HG03025 (cell line): ENCODE data around the gene ZNF226.
A peak's percentile ranks its signal among the peaks of the same experiment; 100 is the strongest.
"Not testable (repeated sequence)": the region's sequence is repeated elsewhere in the genome, so short reads cannot be mapped to it uniquely, and the experiment has no call there.

Experiments used
- ATAC-seq: cut with Tn5 transposase; IDR thresholded peaks from one replicate; pipeline ENCODE4 v1.9.1; 2021; ENCODE audit warnings: mild to moderate bottlenecking, moderate library complexity; ENCODE audit not compliant: unreplicated experiment, low FRiP score

Gene ZNF226

GRCh38 chr19:44164673-44165512 lies at the start of gene ZNF226:
Gene ZNF226, plus strand, starts transcription at chr19:44165100. Its CDS starts 4,981 bp downstream, at chr19:44170081.
- ATAC-seq = peak; percentile 81

DNA sequence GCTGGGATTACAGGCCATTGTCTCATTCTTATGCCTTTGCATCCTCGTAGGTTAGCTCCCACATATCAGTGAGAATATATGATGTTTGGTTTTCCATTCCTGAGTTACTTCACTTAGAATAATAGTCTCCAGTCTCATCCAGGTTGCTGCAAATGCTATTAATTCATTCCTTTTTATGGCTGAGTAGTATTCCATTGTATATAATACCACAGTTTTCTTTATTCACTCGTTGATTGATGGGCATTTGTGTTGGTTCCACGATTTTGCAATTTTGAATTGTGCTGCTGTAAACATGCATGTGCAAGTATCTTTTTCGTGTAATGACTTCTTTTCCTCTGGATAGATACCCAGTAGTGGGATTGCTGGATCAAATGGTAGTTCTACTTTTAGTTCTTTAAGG lies 43.7 kb upstream of the ZNF226 start:
- not testable (repeated sequence) for ATAC-seq

DNA sequence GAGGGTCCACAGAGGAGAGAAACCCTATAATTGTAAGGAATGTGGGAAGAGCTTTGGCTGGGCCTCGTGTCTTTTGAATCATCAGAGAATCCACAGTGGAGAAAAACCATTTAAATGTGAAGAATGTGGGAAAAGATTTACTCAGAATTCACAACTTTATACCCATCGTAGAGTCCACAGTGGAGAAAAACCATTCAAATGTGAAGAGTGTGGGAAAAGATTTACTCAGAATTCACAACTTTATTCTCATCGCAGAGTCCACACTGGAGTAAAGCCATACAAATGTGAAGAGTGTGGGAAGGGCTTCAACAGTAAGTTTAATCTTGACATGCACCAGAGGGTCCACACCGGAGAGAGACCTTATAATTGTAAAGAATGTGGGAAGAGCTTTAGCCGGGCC lies 32.9 kb upstream of the ZNF226 start:
- no peak for ATAC-seq

DNA sequence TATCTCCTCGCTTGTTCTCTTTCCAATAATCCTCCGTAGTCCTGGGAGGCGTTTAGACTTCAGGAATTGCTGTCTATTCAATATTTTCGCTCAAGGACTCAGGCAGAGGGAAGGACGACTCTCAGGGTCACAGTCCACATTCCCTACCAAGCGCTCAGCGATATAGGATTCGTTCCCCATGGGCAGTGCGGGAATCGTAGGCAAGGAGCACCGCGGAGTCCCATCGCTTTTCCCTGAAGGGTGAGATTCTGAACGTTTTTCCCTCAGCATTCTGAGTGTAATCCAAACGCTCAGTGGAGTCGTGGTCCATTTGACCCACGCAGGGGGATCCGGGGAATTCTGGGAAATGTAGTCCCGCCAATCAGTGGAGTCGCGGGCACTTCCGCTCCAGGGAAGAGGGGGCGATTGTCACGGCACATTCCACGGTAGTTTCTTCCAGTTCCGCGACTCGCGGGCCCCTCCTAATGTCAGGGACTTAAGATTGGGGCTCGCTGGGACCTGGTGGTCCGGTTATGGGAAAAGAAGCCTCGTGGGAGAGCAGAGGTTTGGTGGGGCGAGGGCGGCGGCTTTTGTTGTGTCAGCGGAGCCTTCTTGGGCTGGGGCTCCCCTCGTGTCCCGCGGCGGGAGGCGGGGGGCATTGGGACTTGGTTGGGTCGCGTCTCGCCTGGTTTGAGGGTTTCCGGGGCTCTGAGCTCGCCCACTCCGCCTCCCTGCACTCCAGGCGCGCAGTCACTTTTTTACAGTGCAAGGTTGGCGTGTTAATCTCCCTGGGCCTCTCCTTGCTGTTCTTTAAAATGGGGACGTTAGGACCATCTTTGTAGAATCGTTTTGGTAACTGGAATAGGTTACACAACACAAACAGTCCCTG lies 23.5 kb upstream of the ZNF226 start, which contains the start of gene ZNF234:
Gene ZNF234, plus strand, starts transcription at position 364 of the 868 bp plus-strand sequence. CDS start 3,079 bp downstream, outside the sequence.
- ATAC-seq = peak; percentile 71

- no peak for ATAC-seq
Measured at GRCh38 chr19:44142059-44142433, 22.9 kb upstream of the ZNF226 start.

- ATAC-seq = no peak
Measured at GRCh38 chr19:44149776-44150175, 15.1 kb upstream of the ZNF226 start.

- ATAC-seq = no peak
Measured at GRCh38 chr19:44151491-44151890, 13.4 kb upstream of the ZNF226 start.

- no peak for ATAC-seq
Measured at GRCh38 chr19:44156475-44156874, 8.4 kb upstream of the ZNF226 start.

DNA sequence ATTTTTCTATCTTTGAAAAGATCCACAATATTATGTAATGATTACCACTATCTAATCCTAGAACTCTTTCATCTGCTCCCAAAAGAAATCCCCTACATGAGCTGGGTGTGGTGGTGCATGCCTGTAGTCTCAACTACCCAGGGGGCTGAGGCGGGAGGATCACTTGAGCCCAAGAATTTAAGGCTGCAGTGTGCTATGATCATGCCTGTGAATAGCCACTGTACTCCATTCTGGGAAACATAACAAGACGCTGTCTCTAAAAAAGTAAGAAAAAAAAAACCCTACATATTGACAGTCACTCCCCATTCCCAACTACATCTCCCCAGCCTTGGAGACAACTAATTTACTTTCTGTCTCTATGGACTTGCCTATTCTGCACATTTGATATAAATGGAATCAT lies 1.1 kb upstream of the ZNF226 start:
- no peak for ATAC-seq

DNA sequence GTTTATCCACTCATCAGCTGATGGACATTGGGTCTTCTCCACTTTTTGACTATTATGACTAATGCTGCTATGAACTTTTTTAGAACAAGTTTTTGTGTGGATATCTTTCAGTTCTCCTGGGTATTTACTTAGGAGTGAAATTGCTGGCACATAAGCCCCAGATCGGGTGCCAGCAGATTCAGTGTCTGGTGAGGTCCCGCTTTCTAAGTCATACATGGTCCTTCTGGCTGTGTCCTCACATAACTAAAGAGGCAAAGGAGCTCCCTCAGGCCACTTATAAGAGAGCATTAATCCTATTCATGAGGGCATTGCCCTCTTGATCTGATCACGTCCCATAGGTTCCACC lies 600 bp upstream of the ZNF226 start:
- peak; percentile 14 for ATAC-seq

DNA sequence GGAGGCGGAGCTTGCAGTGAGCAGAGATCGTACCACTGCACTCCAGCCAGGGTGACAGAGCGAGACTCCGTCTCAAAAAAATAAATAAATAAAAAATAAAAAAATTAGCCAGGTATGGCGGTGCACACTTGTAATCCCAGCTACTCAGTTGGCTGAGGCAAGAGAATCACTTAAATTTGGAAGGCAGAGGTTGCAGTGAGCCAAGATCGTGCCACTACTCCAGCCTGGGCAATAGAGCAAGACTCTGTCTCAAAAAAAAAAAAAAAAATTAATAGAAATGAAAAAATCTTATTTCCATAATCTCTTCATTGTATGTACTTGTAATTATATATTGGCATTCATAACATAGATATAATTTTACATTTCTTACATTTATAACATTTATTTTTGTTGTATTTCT lies 5.8 kb downstream of the ZNF226 start:
- not testable (repeated sequence) for ATAC-seq

- ATAC-seq = no peak
Measured at GRCh38 chr19:44176590-44176989, 11.7 kb downstream of the ZNF226 start.

- no peak for ATAC-seq
Measured at GRCh38 chr19:44180968-44181367, 16.1 kb downstream of the ZNF226 start.

DNA sequence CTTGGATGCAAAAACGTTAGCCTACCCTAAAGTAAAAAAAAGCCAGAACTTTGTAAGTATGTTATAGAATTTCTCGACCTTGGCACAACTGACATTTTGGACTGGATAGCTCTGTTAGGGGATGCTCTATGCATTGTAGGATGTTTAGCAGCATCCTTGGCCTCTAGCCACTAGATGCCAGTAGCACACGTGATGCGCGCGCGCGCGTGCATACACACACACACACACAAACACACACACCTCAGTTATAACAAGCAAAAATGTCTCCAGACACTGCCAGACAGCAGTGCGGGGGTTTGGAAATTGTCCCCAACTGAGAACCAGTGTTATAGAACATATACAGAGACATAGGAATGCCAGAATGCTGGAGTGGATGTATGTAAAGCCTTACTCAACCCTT lies 17.2 kb downstream of the ZNF226 start:
- ATAC-seq = no peak

GRCh38 chr19:44190020-44190419 lies 25.1 kb downstream of the ZNF226 start:
- ATAC-seq = no peak

- ATAC-seq = no peak
Measured at GRCh38 chr19:44192127-44192526, 27.2 kb downstream of the ZNF226 start.

- no peak for ATAC-seq
Measured at GRCh38 chr19:44196772-44197171, 31.9 kb downstream of the ZNF226 start.

DNA sequence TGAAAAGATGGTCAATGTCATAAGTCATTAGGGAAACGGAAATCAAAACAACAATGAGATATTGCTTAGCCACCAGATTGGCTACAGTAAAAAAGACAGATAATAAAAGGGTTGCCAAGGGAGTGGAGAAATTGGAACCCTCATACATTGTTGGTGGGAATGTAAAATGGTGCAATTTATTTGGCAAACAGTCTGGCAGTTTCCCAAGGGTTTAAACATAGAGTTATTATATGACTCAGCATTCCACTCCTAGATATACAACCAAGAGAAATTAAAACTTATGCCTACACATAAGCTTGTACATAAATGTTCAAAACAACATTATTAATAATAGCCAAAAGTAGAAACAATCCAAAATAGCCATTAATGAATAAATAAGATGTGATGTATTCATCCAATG lies 37.6 kb downstream of the ZNF226 start:
- no peak for ATAC-seq

DNA sequence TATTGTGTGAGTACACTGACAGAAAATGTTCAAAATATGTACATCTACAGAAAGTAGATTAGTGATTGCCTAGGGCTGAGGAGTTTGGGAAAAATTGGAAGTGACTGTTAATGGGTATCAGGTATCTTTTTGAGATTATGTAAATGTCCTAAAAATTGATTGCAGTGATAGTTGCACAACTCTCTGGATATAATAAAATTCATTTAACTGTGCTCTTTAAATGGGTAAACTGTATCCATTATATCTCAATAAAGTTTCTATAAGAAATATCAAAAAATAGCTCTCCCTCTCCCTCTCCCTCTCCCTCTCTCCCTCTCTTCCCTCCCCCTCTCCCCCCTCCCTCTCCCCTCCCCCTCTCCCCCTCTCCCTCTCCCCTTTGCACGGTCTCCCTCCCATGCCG lies 38.1 kb downstream of the ZNF226 start:
- no peak for ATAC-seq

DNA sequence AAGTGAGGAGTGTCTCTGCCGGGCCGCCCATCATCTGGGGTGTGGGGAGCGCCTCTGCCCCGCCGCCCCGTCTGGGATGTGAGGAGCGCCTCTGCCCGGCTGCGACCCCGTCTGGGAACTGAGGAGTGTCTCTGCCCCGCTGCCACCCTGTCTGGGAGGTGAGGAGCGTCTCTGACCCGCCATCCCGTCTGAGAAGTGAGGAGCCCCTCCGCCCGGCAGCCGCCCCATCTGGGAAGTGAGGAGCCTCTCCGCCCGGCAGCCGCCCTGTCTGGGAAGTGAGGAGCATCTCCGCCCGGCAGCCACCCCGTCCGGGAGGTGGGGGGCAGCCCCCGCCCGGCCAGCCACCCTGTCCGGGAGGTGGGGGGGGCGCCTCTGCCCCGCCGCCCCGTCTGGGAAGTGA lies 39.0 kb downstream of the ZNF226 start:
- not testable (repeated sequence) for ATAC-seq

- no peak for ATAC-seq
Measured at GRCh38 chr19:44204772-44205171, 39.9 kb downstream of the ZNF226 start.
